OCI-LY7 (cell line): Measurements from ENCODE around the gene BRD9. TPM values are rescaled to one million over a fixed set of nuclear protein-coding genes. Genes with fewer than 3 reads are reported as not detected.

Experiments used
- BruUV-seq: library from RNA; stranded (reverse); fragments of 400-500 nt; replicated peaks from 2 replicates; lab custom pipeline; 2021; lab: Mats Ljungman, UMichigan
- CTCF ChIA-PET: fragments of 300-600 bp; sonication (Branson Sonifier 250); formaldehyde crosslinking; loops from one replicate; lab custom pipeline; 2022; ENCODE audit warnings: antibody characterized with exemption; ENCODE audit not compliant: unreplicated experiment; lab: Charles Lee
- POLR2A ChIA-PET: fragments of 300-600 bp; sonication (Branson Sonifier 250); formaldehyde crosslinking; loops from one replicate; lab custom pipeline; 2022; ENCODE audit warnings: antibody characterized with exemption; lab: Charles Lee
- DNase-seq: peaks from one replicate; pipeline ENCODE4 v3.0.0-alpha.2; 2015; ENCODE audit warnings: low spot score
- H2AFZ ChIP-seq: fragments of 200-600 bp; sonication (generic), shearing (Covaris generic); 2 replicates; pipeline ENCODE4 v1.6.1; 2014; ENCODE audit warnings: mild to moderate bottlenecking, antibody characterized with exemption, low read length, moderate library complexity
- H3K27ac ChIP-seq: fragments of 200-600 bp; sonication (generic); 2 replicates; pipeline ENCODE4 v1.5.1; 2014; ENCODE audit warnings: mixed run types, low read depth, mild to moderate bottlenecking, moderate library complexity, low read length, inconsistent platforms; ENCODE audit not compliant: poor library complexity, severe bottlenecking
- H3K36me3 ChIP-seq: fragments of 200-600 bp; sonication (generic); 2 replicates; pipeline ENCODE4 v1.6.1; 2014; ENCODE audit warnings: mild to moderate bottlenecking, antibody characterized with exemption, low read length, moderate library complexity, mixed read lengths; ENCODE audit not compliant: insufficient read depth
- H3K4me1 ChIP-seq: fragments of 200-600 bp; sonication (generic); 2 replicates; pipeline ENCODE4 v1.5.1; 2014; ENCODE audit warnings: mild to moderate bottlenecking, low read length; ENCODE audit not compliant: insufficient read depth, poor library complexity, severe bottlenecking
- H3K4me2 ChIP-seq: fragments of 200-600 bp; sonication (generic); 2 replicates; pipeline ENCODE4 v1.6.1; 2014; ENCODE audit warnings: mild to moderate bottlenecking, low read length
- H3K4me3 ChIP-seq: fragments of 200-600 bp; sonication (generic); 2 replicates; pipeline ENCODE4 v1.5.1; 2014; ENCODE audit warnings: mild to moderate bottlenecking, low read depth, low read length; ENCODE audit not compliant: poor library complexity, severe bottlenecking
- H3K79me2 ChIP-seq: fragments of 200-600 bp; sonication (generic); 2 replicates; pipeline ENCODE4 v1.6.1; 2016; ENCODE audit warnings: low read depth, mild to moderate bottlenecking, low read length, moderate library complexity, mixed read lengths; ENCODE audit not compliant: insufficient read depth
- H3K9me2 ChIP-seq: fragments of 200-600 bp; sonication (generic); 2 replicates; pipeline ENCODE4 v1.6.1; 2016; ENCODE audit warnings: mild to moderate bottlenecking, low read length, mixed read lengths; ENCODE audit not compliant: insufficient read depth
- H3K9me3 ChIP-seq: fragments of 200-600 bp; sonication (generic); 2 replicates; pipeline ENCODE4 v1.6.1; 2014; ENCODE audit warnings: mild to moderate bottlenecking, mixed run types, low read length, mixed read lengths
- H4K20me1 ChIP-seq: fragments of 200-600 bp; sonication (generic); 2 replicates; pipeline ENCODE4 v1.6.1; 2014; ENCODE audit warnings: mild to moderate bottlenecking, antibody characterized with exemption, low read length, moderate library complexity, mixed read lengths; ENCODE audit not compliant: insufficient read depth
- CTCF ChIP-seq: fragments of 200-600 bp; sonication (generic); conservative IDR thresholded peaks from 2 replicates; pipeline ENCODE4 v1.5.1; 2014; ENCODE audit warnings: mild to moderate bottlenecking, antibody characterized with exemption, low read length, moderate library complexity, mixed read lengths
- EZH2phosphoT487 ChIP-seq: fragments of 200-600 bp; sonication (generic); IDR thresholded peaks from 2 replicates; pipeline ENCODE4 v1.6.1; 2018; ENCODE audit warnings: low read depth, borderline replicate concordance, mild to moderate bottlenecking, mixed run types, antibody characterized with exemption, low read length, moderate library complexity, mixed read lengths
- intact Hi-C: fragments of 100-400 bp; cut with micrococcal nuclease; formaldehyde crosslinking; loops from one replicate; pipeline ENCODE4 v1.10.0; 2022; ENCODE audit not compliant: unreplicated experiment
- total RNA-seq, 2 experiments: library from RNA; depleted of rRNA in 1 of 2; stranded (reverse); fragments of >200 nt in 1 of 2; shearing (Covaris generic) in 1 of 2; gene quantifications; 2 replicates each; pipeline ENCODE4 v1.2.3, GENCODE V29; 2014 to 2022

Gene BRD9
- total RNA-seq, 2 experiments from 2014 or later = 46.7 to 78.7 TPM

- intact Hi-C loops = no loop called here
- TF ChIP-seq EZH2phosphoT487 (no peak), CTCF (no peak)
- Histone ChIP-seq H3K79me2 (peaks cover 44% of the 10 kb centered on the region), H3K27ac (no peak overlapping the region), H3K4me1 (peaks cover 10% of the 10 kb centered on the region), H3K9me2 (no peaks in the 10 kb centered on the region), H3K4me2 (no peak overlapping the region), H3K9me3 (no peaks in the 10 kb centered on the region), H3K36me3 (peaks cover 97% of the 10 kb centered on the region), H2AFZ (no peak overlapping the region), H4K20me1 (no peaks in the 10 kb centered on the region), H3K4me3 (no peak overlapping the region)
- no TSS peak for BruUV-seq
- CTCF ChIA-PET = no interaction called here
- DNase-seq = no peak
- POLR2A ChIA-PET = no interaction called here
Observed at GRCh38 chr5:886716-887325, 5.8 kb downstream of the BRD9 start.

- no peaks in the 10 kb centered on the region for H3K9me3 ChIP-seq
- intact Hi-C loops = no loop called here
- peaks cover 3% of the 10 kb centered on the region for H3K4me1 ChIP-seq
- no peak overlapping the region for H2AFZ ChIP-seq
- no peak overlapping the region for H3K27ac ChIP-seq
- H4K20me1 ChIP-seq = no peaks in the 10 kb centered on the region
- H3K4me2 ChIP-seq = no peak overlapping the region
- no peak overlapping the region for H3K4me3 ChIP-seq
- TF ChIP-seq EZH2phosphoT487 (no peak), CTCF (no peak)
- DNase-seq = no peak
- H3K9me2 ChIP-seq = no peaks in the 10 kb centered on the region
- BruUV-seq = no TSS peak
- CTCF ChIA-PET = no interaction called here
- peaks cover 36% of the 10 kb centered on the region for H3K79me2 ChIP-seq
- POLR2A ChIA-PET = no interaction called here
- H3K36me3 ChIP-seq = peaks cover 100% of the 10 kb centered on the region
Observed at GRCh38 chr5:886036-886435, 6.6 kb downstream of the BRD9 start.

GRCh38 chr5:885529-885928, 7.1 kb downstream of the BRD9 start:
- H3K9me2 ChIP-seq = no peaks in the 10 kb centered on the region
- H3K79me2 ChIP-seq = peaks cover 31% of the 10 kb centered on the region
- no peak overlapping the region for H3K4me2 ChIP-seq
- TF ChIP-seq EZH2phosphoT487 (no peak), CTCF (no peak)
- ChIA-PET CTCF (no interaction called here), POLR2A (no interaction called here)
- peaks cover 100% of the 10 kb centered on the region for H3K36me3 ChIP-seq
- H4K20me1 ChIP-seq = no peaks in the 10 kb centered on the region
- H3K27ac ChIP-seq = no peak overlapping the region
- H3K9me3 ChIP-seq = no peaks in the 10 kb centered on the region
- intact Hi-C loops = no loop called here
- no peaks in the 10 kb centered on the region for H3K4me1 ChIP-seq
- H2AFZ ChIP-seq = no peak overlapping the region
- no peak for DNase-seq
- no peak overlapping the region for H3K4me3 ChIP-seq
- BruUV-seq = no TSS peak
